Measurements from ENCODE around the gene GRIN3B. TPM values are rescaled to one million over a fixed set of nuclear protein-coding genes. Genes with fewer than 3 reads are reported as not detected.

The GRIN3B gene
- total and polyA plus RNA-seq, 9 of the 15 experiments (the other 6 are each of a cell fraction or from before 2014, with no cell fraction given), result 0.06 to 0.95 (median 0.19) TPM; not detected in 6

DNA sequence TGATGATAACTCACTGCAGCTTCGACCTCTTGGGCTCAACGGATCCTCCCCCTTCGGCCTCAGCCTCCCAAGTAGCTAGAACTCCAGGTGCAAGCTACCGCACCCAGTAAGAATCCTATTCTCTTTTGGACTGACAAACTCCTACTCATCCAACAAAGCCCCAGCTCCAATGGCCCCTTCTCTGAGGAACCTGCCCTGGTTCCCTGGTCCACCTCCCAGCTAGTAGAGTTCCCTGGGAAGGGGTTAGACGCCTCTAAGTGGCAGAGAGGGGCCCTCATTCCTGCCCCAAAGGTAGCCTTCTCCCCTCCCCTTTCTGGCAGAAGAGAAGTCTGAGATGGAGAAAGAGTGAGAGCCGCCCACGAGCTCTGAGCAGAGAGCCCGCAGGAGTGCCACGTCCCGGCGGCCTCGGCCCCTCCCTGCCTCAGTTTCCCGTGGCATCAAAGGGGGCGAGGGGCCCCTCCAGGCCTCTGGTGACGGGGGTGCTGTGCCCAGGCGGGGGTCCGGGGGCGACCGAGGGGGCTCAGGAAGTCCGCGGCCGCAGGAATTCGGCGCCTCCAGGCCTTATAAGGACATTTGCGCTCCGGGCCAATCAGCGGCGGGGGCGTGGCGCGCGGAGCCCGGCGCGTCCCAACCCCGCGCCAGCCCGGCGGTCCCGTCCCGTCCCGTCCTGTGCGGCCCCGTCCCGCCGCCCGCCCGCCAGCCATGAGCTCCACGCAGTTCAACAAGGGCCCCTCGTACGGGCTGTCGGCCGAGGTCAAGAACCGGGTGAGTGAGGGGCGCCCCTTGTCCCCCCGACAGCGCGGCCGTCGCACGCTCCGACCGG lies 26.0 kb downstream of the GRIN3B start, which contains the start of gene CNN2 (continued):
- TF ChIP-seq, protein P1, sequence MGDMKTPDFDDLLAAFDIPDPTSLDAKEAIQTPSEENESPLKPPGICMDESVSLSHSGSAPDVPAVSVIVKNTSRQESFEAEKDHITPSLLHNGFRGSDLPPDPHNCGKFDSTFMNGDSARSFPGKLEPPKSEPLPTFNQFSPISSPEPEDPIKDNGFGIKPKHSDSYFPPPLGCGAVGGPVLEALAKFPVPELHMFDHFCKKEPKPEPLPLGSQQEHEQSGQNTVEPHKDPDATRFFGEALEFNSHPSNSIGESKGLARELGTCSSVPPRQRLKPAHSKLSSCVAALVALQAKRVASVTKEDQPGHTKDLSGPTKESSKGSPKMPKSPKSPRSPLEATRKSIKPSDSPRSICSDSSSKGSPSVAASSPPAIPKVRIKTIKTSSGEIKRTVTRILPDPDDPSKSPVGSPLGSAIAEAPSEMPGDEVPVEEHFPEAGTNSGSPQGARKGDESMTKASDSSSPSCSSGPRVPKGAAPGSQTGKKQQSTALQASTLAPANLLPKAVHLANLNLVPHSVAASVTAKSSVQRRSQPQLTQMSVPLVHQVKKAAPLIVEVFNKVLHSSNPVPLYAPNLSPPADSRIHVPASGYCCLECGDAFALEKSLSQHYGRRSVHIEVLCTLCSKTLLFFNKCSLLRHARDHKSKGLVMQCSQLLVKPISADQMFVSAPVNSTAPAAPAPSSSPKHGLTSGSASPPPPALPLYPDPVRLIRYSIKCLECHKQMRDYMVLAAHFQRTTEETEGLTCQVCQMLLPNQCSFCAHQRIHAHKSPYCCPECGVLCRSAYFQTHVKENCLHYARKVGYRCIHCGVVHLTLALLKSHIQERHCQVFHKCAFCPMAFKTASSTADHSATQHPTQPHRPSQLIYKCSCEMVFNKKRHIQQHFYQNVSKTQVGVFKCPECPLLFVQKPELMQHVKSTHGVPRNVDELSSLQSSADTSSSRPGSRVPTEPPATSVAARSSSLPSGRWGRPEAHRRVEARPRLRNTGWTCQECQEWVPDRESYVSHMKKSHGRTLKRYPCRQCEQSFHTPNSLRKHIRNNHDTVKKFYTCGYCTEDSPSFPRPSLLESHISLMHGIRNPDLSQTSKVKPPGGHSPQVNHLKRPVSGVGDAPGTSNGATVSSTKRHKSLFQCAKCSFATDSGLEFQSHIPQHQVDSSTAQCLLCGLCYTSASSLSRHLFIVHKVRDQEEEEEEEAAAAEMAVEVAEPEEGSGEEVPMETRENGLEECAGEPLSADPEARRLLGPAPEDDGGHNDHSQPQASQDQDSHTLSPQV (IDR thresholded peaks at IDR 0.05), result 0 out of 2 replicates have a peak, but pooled peaks have one; percentile 25
- TF ChIP-seq, protein P2, sequence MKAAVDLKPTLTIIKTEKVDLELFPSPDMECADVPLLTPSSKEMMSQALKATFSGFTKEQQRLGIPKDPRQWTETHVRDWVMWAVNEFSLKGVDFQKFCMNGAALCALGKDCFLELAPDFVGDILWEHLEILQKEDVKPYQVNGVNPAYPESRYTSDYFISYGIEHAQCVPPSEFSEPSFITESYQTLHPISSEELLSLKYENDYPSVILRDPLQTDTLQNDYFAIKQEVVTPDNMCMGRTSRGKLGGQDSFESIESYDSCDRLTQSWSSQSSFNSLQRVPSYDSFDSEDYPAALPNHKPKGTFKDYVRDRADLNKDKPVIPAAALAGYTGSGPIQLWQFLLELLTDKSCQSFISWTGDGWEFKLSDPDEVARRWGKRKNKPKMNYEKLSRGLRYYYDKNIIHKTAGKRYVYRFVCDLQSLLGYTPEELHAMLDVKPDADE (conservative IDR thresholded peaks at IDR 0.05; ENCODE audit: control insufficient read depth, low read depth, low read length), result no peak; the same call in 1 of the 2 replicates
- TF ChIP-seq SIN3B (IDR thresholded peaks at IDR 0.05; ENCODE audit: low read depth) (no peak; the same call in 1 of the 2 replicates), BACH1 (tag; IDR thresholded peaks at IDR 0.05) (0 out of 2 replicates have a peak, but pooled peaks have one; percentile 39), ZNF197 (CRISPR knock-in tag; IDR thresholded peaks at IDR 0.05; ENCODE audit: low read depth) (no peak), HMG20B (CRISPR knock-in tag; IDR thresholded peaks at IDR 0.05) (peak; percentile 23; the same call in 1 of the 2 replicates), FOXM1 (IDR thresholded peaks at IDR 0.05; ENCODE audit: low read depth) (no peak), FOXM1 (CRISPR knock-in tag; IDR thresholded peaks at IDR 0.05; ENCODE audit: low read depth) (no peak), NCOA2 (IDR thresholded peaks at IDR 0.05; ENCODE audit: partially characterized antibody in 2 of 2) (no peak), ZNF165 (CRISPR knock-in tag; IDR thresholded peaks at IDR 0.05; ENCODE audit: borderline replicate concordance) (no peak), RBM17 (IDR thresholded peaks at IDR 0.05; ENCODE audit: borderline replicate concordance, low read depth, low read length) (no peak), NFE2L1 (tag; IDR thresholded peaks at IDR 0.05; ENCODE audit: borderline replicate concordance, low read depth) (no peak), ZSCAN29 (IDR thresholded peaks at IDR 0.05) (no peak), RAD21 (CRISPR knock-in tag; conservative IDR thresholded peaks at IDR 0.05 in 1 of 2, IDR thresholded peaks at IDR 0.05 in 1 of 2) (no peak), MYC (IDR thresholded peaks at IDR 0.05; ENCODE audit: low read depth, low read length) (peak; percentile 60), MYC (CRISPR knock-in tag; IDR thresholded peaks at IDR 0.05; ENCODE audit: borderline replicate concordance, low read depth) (no peak), E2F6 (IDR thresholded peaks at IDR 0.05; ENCODE audit: borderline replicate concordance in 1 of 2, extremely low read depth in 1 of 2, insufficient read depth in 1 of 2, insufficient read length in 1 of 2, low read depth in 1 of 2, low read length in 1 of 2, poor library complexity in 1 of 2, severe bottlenecking in 1 of 2) (peak in 1 of 2 experiments; percentile 53), ZBTB7A (IDR thresholded peaks at IDR 0.05; ENCODE audit: borderline replicate concordance, control insufficient read depth, low read depth, low read length) (peak; percentile 97)

Data from K562 (cell line).